Stimulated activated CD4-positive, alpha-beta T cell treated with anti-CD3 and anti-CD28 coated beads, Interleukin-12 subunit alpha, Interleukin-12 subunit beta, amount 100 ng/mL, for 24 hours (primary cell): Measurements from ENCODE around the gene IGSF9.

Experiments
- DNase-seq, 2 experiments: peaks; one replicate each; pipeline ENCODE4 v3.0.0-alpha.2; 2020; ENCODE audit warnings: low read depth in 2 of 2

IGSF9 gene

DNA sequence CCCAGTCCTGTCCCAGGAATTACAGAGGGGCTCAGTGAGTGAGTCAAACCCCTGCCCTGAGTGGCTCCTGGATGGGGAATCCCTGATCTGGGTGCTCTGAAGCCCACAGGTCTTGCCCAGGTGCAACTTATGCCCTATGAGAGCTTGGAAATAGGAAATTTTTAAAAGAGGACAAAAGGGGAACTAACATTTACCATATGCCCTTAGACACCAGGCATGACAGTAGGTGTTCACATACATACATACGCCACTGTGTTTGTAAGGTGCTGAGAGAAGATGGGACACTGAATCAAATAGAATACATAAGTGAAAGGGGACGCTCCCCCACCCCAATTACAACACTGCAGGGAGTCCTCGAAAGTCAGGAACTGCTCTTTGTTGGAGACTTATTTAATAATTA is 46.9 kb downstream of the IGSF9 start:
- DNase-seq, result no peak

DNA sequence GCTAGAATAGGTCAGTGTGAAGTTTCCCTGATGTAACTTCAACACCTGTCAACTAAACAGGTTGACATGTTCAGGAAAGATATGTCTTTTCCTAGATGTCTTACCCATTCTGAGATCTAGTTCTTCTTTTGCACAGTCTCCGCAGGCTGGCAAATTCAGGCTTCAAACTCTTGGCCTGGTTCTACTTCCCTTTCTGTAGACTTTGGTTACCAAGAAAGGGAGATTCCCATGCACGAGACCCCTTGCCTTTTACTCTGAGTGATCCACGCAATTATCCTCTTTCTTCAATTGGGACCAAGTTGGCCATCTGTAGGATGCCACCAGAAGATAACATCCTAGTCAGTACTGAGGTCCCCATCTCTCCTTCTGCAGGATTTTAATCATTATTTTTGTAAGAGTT is 47.5 kb downstream of the IGSF9 start:
- no peak for DNase-seq

DNA sequence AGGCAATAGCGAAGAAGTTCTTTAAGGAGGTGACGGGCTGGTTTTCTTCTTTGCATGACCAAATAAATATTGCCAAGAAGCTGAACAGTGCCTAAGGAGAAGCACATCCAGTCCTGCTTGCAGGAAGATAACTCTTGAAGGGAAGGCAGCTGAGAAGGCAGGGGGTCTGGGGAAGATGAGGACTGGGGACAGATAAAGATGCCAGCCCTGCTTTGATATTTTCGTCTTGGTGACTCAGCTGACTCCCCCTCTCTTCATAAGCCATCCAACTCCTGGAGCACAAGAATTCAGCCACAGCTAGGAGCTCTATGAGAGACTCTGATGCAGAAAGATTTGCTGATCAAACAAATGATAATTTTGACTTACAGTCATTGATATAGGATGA is 48.9 kb downstream of the IGSF9 start:
- no peak for DNase-seq

DNA sequence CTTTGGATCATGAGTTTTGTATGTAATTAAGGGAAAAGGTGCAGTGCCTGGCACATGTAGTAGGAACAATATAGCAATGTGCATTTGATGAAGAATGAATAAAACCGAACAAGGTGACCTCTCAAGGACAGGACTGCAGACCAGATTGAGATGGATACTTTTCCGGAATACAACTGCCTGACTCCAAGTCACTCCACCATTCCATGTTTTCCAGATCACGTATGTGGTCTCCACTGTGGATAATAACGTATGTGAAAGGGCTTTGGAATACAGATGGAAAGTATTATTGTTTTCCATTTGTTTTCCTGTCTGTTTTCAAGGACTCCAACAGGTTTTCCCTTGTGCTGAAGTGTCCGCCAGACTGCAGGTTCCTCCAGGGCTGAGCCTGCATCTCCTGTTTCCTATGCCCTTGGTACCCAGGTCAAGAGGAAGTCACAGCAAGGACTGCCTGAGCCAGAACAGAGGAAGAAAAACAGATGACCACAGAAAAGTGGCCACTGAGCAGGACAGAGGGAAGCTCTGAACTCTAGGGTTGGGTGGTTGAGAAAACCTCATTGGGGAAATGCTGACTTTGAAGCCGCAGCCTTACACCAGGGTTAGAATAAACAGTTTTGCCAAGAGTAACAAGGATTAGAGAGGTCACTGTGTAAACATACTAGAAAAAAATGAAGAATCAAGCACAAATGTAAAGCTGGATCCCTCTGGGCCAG is 49.4 kb downstream of the IGSF9 start:
- DNase-seq, result no peak

DNA sequence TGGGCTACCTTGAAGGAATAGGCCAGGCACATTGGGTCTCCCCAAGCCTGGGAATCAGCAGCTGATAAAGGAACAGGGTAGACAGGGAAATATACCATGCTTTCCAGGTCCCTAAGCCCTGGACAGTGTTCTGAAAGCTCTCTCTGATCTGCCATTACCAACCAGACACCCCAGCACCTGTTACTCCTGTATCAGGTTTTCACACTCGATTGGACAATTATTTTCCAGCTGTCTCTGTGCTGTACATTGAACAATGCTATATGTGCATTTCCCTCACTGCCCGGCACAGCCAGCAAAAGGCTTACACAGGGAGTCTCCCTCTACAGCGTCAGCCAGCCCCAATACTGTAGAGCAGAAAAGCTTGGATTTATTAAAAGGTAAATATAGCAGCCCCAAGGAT is 50.1 kb downstream of the IGSF9 start:
- no peak for DNase-seq

- no peak for DNase-seq
Measured at GRCh38 chr1:159892944-159893343, 52.5 kb downstream of the IGSF9 start.

DNA sequence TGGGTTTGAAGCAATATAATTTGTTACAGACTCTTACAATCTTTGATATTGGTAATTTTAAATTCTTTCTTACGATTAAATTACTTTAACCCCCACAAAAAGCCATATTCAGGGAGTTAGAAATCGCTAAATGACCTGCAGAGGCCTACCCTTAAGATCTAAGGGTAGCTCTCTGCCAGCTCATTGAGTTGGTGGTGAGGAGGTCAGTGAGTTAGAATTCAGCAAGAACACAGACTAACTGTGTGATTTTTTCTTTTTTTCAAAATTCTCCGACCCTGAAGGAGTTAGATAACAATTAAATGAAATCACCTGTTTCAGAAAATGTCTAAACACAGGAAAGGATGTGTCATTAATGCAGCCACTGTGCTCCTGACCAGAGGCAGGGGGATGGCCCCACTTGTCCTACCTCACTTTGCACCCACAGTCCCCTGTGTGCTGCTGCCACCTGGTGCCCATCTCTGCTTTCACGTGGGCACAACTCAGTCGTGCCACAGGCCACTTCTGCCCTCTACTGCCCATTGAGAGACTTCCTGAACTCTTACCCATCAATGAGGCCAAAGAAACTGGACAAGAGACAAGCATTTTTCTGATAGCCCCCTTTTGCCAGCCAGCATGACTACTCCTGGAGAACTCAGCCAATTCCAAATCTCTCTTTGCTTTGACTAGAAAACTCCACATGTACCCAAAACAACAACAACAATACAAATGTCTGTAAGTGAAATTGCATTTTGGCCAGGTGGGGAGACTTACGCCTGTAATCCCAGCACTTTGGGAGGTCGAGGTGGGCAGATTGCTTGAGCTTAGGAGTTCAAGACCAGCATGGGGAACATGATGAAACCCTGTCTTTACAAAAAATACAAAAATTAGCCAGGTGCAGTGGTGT is 53.9 kb downstream of the IGSF9 start:
- DNase-seq, result peak; percentile 51 to 63

GRCh38 chr1:159890390-159890789 is 55.0 kb downstream of the IGSF9 start:
- no peak for DNase-seq

- no peak for DNase-seq
Measured at GRCh38 chr1:159889821-159890252, 55.6 kb downstream of the IGSF9 start.

GRCh38 chr1:159889202-159889601 is 56.2 kb downstream of the IGSF9 start:
- DNase-seq, result no peak

DNA sequence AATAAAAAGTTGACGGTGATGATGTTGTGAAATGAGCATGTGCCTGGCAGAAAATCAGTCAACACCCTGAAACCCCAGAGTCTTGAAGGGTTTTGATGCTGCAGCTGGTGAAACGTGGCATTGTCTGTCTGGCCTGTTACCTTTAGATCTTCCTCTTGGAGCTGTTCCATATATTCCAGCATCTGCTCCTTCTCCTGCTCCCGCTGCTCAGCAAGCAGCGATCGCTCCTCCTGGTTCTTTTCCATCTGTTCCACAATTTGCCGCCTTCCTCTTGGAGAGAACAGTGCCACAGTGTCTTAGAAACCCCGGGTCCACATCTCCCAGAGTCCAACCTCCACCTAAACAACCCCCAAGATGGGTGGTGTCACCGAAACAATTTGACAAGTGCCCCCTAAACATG is 61.1 kb downstream of the IGSF9 start:
- no peak for DNase-seq

DNA sequence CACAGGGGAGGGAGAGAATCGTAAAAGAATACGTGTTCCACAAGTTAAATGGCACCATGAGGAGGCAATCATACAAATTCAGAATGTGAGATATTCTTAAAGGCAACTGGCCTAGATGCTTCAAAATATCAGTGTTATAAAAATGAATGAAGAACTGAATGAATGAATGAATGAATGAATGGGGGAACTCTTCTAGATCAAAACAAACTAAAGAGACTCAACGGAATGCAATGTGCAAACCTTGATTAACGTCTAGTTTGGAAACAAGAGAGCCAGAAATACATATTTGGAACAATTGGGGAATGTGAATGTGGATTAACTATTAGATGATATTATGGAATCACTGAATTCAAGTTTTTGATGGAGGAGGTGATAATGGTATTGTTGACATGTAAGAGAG is 62.3 kb downstream of the IGSF9 start:
- DNase-seq, result no peak

GRCh38 chr1:159882527-159882862 is 62.9 kb downstream of the IGSF9 start:
- no peak for DNase-seq

DNA sequence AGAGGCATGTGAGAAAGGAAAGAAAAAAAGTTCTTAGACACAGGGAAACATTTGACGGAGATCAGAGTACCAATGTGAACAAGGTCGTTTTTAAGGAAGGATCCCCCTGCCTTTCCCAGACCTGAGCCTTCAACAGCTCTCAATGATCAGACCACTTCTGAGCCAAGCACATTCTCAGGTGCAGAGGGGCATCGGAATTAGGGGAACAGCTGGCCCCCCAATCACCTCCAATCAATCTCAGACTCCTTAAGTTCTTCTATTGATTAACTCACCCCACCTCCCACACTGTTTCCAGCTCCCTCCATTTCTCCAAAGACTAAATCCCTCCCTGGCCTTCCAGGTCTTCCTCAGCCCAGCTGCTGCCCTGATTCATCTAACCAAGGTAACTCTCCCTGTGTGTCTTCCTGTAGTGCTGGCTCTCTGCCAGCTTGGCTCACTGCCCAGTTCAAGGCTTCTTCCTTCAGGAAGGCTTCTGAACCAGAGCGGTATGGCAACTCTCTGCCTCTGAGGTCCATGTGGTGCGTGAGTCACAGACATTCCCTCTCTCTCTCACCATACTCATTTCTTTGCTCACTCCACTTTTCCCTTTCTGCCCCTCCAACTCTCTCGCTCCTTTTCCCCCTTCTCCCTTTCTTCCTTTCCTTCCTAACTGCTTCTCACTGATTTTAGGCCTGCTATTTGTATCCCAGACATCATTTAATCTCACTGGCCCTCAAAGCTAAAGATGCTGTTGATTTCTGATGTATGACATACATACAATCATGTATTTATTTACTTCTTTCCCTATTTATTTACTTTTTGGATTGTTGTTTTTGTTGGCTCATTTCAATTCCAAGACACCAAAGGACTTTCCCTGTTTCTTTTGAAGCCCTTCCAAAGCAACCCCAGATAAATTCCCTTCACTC is 63.5 kb downstream of the IGSF9 start:
- DNase-seq, result no peak

- no peak for DNase-seq
Measured at GRCh38 chr1:159880430-159880829, 65.0 kb downstream of the IGSF9 start.

- no peak for DNase-seq
Measured at GRCh38 chr1:159879977-159880376, 65.4 kb downstream of the IGSF9 start.

GRCh38 chr1:159879136-159879535 is 66.3 kb downstream of the IGSF9 start:
- DNase-seq, result no peak

DNA sequence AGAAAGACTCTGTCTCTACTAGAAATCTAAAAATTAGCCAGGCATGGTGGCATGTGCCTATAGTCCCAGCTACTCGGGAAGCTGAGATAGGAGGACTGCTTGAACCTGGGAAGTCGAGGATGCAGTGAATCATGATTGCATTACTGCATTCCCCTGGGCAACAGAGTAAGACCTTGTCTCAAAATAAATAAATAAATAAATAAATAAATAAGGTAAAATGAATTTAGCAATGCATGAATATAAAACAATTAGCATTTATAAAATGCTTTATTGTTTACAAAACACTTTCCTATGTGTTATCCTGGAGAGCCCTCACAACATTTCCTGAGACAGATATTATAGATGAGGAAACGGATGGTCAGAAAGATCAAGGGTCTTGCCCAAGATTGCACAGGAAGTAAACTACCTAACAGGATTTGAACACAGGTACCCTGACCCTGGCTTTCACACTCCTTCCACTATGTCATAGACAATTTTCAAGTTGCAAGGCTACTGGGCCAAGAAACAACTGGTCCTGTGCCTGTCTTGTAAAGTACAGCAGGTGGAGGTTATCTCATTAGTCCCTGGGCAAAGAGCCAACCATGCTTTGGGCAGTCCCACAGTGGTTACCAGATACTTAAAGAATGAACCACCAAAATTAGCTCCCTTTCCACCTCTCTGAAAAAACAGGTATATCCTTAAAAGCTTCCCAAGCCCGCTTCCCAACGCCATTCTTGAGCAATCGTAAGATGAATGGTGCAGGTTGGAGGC is 67.5 kb downstream of the IGSF9 start:
- no peak for DNase-seq
